GM21381 (cell line): ENCODE data around the gene ZNF638.

Experiments used
- ATAC-seq: cut with Tn5 transposase; IDR thresholded peaks from one replicate; pipeline ENCODE4 v1.9.1; 2021; ENCODE audit warnings: mild to moderate bottlenecking, moderate library complexity; ENCODE audit not compliant: unreplicated experiment

The ZNF638 gene

DNA sequence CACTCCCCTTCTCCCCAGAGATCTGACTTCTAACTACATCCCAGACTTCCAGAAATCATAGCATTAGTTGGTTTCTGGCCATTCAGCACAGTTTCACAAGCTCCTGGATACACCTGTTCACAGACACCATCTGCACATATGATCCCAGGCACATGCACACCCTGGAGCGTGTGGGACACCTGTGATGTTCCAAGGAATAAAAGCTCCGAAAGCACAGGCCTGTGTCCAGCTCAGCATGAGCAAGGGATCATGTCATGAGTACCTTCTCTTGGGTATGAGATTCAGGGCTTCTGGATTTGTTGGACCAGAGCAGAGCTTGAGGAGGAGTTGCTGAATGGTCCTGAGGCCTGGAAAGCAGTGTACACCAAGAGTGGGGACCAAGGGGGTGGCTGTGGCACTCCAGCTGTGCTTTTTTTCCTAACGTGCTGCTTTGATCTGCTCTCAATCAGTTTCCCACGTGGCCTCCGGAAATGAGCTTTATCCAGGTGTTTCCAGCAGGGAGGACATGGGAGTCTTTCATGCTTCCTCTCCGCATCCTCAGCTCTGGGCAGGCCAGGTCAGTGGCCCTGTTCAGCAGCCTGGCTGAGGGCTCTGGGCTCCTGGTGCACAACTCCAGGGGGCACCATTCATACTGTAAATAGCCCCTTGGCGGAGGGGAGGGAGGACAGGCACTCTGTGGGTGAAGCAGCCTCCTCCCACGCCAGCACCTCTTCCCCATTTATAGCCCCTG lies 123.6 kb downstream of the ZNF638 start:
- ATAC-seq = no peak

- ATAC-seq = no peak
These were observed 124.4 kb downstream of the ZNF638 start for GRCh38 chr2:71455741-71456569.

DNA sequence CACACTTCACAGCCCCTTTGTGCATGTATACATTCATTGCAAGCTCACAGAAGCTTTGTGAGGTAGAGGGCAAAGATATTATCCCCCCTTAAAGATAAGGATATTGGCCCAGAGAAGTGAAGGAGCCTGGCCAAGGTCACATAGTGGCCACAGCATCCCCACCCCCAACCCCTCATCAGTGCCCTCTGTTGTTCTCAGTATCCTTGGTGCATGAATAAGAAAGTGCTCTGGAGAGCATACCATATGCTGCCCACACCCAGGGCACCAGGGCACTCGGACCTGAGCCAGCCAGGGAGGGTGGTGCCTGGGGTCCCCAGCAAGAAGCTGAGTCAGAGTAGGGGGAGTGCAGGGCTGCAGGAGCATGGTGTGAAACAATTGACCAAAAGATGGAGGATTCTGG lies 125.0 kb downstream of the ZNF638 start:
- ATAC-seq = no peak

- no peak for ATAC-seq
These were observed 125.7 kb downstream of the ZNF638 start for GRCh38 chr2:71457123-71457915.

DNA sequence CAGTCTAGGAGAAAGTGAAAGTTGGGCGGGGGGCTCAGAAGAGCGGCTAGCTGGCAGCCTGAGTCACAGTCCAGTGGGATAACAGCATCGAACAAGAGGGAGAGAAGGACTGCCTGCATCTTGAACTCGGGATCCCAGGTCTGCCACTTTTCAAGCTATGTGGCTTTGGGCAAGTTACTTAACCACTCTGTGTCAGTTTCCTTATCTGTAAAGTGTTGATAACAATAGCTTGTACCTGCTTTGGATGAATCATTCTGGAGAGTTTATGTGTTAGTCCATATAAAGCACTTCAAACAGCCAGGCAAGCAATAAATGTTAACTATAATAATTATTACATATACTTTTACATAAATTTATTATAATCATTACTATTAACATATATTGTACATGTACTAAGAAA lies 126.3 kb downstream of the ZNF638 start:
- no peak for ATAC-seq

- no peak for ATAC-seq
These were observed 127.0 kb downstream of the ZNF638 start for GRCh38 chr2:71458413-71459083.

DNA sequence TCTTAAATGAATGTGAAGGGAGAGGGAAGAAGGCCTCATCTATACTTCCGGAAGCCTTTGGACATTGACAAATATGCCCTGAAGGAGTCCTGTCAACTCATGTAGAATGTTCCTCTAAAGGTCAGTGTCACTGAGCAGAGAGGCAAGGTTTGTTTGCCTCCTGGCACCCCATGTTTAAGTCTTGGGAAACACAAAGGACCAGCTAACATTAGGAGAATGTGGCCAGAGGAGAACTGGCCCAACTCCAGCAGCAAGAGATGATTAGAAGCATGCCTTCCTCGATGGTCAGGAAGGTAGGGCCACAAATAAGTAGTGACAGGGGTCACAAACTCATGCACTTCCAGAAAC lies 127.5 kb downstream of the ZNF638 start:
- no peak for ATAC-seq

DNA sequence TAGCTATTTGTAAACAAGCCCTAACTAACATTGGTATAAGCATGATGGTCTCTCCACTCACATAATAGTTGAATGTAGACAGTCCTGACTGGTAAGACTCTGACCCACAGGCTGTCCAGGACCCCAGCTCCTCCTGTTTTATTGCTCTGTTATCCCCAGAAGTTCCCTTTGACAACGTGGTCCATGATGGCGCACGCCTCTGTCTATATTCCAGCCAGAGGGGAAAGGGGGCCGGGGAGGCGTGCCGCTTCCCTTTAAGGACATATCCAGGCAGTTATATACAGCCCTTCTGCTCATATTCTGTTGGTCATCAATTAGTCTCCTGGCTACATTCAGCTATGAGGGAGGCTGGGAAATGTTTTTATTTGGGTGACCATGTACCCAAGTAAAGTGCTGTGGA lies 128.5 kb downstream of the ZNF638 start:
- ATAC-seq = no peak

GRCh38 chr2:71460595-71461303 lies 129.2 kb downstream of the ZNF638 start:
- no peak for ATAC-seq

DNA sequence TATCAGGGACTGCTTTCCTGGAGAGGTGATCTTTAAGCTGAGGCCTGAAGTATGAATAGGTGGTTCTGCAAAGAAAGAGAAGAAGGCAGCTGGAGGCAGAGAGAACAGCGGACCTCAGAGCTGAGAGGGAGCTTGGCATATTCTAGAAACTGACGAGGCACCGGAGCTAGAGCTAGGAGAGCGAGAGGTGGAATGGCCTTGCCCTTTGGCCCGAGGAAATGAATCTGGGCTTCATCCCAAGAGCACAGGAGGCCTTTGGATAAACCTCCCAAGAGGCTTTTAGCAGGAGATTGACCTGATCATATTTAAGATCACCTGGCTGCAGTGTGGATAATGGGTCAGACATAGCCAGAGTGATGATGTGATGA lies 129.7 kb downstream of the ZNF638 start:
- no peak for ATAC-seq

- ATAC-seq = no peak
These were observed 130.5 kb downstream of the ZNF638 start for GRCh38 chr2:71462056-71462605.

DNA sequence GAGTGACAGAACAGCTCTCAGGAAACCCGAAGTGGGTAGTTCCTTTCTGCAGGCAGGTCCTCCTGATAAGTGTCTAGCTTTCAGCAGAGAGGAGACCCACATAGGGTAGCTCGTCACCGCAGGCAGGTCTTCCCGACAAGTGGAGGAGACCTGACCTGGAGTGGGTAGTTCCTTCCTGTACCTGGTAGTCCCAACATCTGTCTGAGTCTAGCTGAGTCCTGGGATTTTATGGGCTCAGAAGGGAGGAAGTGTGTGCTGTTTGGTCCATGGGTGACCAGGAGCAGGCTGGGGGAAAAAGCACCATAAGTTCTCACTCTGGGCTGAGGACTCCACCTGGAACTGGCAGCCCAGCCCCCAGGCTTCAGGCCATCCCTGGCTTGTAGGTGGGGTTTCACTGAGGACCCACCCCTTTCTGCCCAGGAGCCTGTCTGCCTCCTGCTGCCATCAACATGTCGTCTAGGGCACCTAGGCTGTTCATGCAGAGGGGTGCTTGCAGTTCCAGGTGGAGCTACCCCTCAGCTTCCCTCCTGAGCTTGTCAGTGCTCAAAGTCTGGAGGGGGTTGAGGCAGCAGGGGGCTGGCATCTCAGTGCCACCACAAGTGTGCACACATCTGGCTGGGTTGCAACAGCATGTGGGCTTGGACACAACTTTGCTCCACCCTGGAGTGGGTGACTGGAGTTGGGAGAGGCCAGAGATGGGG lies 131.2 kb downstream of the ZNF638 start:
- ATAC-seq = no peak

DNA sequence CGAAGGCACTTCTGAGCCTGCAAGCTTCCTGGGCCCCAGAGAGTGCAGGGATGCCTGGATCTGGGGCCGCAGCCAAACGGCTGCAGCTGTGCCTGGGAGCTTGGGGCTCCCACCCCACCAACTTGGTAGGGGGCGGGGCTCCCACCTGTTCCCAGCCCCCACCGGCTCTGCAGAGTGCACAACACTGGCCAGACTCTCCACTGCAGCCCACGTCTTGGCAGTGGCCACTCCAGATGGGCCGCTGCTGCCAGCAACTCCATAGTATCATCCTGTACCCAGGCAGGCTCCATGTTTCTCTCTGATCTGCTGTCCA lies 131.7 kb downstream of the ZNF638 start:
- no peak for ATAC-seq

GRCh38 chr2:71464389-71464788 lies 132.8 kb downstream of the ZNF638 start:
- ATAC-seq = no peak

GRCh38 chr2:71465356-71465755 lies 133.8 kb downstream of the ZNF638 start:
- ATAC-seq = no peak

GRCh38 chr2:71465961-71466300 lies 134.3 kb downstream of the ZNF638 start:
- ATAC-seq = no peak

GRCh38 chr2:71466301-71467179 lies 135.0 kb downstream of the ZNF638 start:
- no peak for ATAC-seq

GRCh38 chr2:71467180-71467815 lies 135.7 kb downstream of the ZNF638 start:
- no peak for ATAC-seq
